GM19463 (cell line): ENCODE data around the gene SMTNL2.
"Not testable (repeated sequence)": the region's sequence is repeated elsewhere in the genome, so short reads cannot be mapped to it uniquely, and the experiment has no call there.

Experiments
- ATAC-seq: cut with Tn5 transposase; IDR thresholded peaks from one replicate; pipeline ENCODE4 v1.9.1; 2021; ENCODE audit warnings: mild to moderate bottlenecking, moderate library complexity; ENCODE audit not compliant: unreplicated experiment

SMTNL2 gene

DNA sequence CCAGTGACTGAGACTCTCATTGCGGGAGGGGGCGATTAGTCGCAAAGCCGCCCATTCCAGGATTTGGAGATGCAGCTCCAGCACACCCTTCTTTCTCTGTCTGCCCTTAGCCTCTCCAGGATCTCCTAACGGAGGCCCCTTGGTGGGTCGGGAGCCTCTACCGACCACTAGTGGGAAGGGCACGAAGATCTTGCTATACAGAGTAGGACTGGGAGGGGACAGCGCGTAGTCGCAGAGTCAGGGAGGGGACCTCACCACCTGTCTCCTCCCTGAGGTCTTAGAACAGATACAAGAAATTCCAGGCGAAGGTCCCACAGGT, 588 bp upstream of the SMTNL2 start:
- ATAC-seq: no peak

DNA sequence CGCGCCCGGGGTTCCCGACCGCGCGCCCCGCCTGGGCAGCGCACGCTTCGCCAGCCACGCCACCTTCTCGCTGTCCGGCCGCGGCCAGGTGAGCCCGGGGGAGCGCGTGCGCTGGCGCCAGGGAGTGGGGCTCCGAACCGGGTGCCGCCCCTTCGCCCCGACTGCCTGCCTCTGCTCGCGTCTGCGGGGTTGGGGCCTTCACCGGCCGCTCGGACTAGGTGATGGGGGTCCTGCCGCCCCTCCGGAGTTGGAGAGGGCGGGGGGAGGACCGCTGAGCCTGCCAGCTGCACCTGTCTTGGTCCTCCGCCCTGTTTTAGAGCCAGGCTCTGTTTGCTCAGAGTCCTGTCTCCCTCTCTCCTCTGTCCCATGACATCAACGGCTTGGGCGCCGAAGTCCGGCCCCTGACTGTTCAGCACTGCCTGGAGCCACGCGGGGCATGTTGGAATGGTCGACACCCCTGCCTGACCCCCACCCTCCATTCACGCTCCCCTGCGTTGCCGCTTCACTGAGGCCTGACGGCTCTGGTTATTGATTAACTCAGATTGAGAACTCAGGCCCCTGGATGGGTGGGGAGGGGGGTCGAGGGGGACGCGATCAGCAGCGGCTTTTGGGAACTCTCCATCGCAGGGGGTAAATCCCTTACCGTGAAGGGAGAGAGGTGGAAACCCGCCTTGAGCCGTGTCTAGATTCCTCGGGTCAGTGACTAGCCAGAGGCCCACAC, 748 bp downstream of the SMTNL2 start:
- no peak for ATAC-seq

DNA sequence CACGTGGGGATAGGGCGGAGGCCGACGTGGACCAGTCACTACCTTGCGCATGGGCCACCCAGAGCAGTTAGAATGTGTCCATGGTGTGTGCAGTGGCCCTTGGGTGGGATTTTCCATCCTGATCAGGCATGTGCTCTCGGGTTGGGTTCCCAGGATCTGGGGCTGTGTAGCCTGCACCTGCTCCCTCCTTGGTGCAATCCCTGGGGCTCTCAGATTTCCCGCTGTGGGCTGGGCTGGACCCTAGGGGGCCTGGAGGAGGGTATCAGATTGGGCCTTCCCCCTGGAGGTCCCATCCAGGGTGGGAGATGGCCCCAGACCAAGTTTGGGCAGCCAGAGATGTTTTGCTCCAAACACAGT, 1.3 kb downstream of the SMTNL2 start:
- ATAC-seq: no peak

DNA sequence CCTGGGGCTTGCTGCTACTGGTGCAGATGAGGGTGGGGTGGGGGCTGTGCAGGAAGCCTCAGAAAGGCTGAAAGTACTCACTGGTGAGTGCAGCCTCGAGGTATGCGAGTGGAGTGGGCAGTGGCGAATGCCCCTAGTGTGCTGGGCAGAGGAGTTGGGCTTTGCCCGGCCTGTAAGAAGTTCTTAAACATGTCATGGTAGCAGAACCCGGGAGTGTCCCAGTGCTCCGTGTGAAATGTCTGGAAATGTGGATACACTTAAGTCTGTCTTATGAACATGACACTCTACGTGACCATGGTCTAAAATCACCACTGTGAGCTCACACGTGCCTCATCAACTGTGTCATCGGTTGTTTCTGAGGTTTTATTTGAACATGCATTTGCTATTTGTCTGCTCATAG, 1.7 kb downstream of the SMTNL2 start:
- no peak for ATAC-seq

DNA sequence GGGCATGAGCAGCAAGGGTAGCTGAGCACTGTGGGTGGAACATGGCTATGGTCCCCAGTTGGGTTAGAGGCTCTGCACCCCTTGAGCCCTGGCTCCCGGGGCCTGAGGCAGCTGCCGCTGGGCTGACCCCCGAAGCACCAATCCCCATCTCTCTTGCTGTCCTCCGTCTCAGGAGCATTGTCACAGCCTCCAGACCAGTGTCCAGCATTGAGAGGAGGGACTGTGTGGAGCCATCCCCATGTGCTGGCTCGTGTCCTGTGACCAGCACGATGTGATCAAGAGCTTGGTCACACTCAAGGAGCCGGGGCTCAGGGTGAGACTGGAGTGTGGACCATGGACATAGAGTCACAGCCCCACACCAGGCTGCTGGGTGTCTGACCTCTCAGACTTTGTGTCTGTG, 2.9 kb downstream of the SMTNL2 start:
- no peak for ATAC-seq

DNA sequence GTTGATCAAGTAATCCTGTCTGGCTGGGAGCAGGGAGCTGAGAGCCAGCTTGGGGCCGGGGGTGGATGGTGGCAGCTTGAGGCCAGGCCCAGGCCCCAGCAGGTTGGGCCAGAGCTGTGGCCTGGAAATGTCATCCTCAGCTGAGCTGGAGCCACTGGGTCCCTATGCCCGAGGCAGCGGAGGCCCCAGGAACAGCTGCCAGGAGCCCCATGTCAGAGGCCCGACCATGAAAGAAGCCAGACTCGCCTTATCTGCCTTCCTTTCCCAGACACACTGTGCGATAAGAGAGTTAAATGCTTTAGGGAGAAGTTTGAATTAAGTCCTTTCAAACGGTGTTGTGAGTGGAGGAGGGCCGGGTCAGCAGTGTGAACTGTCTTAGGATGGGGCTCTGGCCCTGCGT, 3.5 kb downstream of the SMTNL2 start:
- no peak for ATAC-seq

DNA sequence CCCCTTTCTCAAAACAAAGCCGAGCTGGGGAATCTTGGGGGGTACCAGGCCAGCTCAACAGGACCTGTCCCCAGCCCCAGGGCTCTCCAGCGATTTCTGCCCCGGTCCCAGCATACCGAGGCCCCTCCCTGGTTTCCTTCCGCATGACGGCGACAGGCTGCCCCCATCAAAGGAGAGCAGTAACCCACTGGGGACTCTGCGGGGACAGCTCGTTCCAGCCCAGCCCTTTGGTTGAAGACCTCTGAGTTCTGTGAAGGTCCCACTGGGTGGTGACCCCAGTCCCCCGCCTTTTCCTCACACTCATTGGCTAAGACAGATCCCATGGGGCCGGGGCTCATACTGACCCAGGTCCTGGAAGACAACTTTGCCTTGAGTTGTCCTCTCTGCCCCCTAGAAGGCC, 4.1 kb downstream of the SMTNL2 start:
- ATAC-seq: no peak

DNA sequence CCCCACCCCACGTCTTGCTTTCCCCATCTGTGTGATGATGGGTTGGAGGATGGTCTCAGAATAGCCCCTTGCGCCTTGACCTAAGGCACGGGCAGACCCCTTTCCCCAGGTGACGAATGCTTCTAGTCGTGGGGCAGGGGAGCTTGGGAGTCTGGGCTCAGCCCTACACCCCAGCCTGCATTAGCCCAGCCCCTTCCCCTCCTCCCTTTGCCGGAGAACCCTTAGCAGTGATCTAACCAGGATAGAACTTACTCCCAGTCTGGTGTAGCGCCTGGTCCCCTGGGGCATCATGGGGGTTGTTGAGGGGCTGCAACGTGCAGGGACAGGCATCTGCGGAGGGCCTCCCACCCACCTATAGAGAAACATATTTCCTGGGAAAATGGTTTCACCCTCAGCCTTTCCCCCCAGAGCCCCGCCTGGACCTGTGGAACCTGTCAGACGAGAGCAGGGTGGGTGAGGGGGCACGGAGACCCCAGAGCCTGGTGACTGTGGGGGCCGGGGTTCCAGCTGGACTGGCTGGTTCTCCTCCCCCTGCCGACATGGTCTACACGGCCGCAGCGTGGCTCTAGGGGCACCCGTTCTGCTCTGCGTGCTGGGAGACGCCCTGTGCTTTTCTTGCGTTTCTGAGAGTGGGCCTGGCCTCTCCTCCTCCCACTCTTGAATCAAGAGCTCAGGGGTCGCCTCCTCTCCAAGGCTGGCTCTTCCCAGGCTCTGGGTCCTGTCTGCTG, 4.7 kb downstream of the SMTNL2 start:
- no peak for ATAC-seq

DNA sequence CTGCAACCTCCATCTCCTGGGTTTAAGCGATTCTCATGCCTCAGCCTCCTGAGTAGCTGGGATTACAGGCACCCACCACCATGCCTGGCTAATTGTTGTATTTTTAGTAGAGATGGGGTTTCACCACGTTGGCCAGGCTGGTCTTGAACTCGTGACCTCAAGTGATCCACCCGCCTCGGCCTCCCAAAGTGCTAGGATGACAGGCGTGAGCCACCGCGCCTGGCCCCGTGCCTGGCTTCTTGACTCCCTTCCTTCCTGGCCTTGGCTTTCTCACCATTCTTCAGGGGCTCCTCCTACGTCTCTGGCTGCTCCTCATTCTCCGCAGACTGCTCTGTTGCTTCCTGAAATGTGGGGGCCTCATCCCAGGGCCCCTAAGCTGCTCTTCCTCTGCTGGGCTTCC, 5.7 kb downstream of the SMTNL2 start:
- ATAC-seq: not testable (repeated sequence)

DNA sequence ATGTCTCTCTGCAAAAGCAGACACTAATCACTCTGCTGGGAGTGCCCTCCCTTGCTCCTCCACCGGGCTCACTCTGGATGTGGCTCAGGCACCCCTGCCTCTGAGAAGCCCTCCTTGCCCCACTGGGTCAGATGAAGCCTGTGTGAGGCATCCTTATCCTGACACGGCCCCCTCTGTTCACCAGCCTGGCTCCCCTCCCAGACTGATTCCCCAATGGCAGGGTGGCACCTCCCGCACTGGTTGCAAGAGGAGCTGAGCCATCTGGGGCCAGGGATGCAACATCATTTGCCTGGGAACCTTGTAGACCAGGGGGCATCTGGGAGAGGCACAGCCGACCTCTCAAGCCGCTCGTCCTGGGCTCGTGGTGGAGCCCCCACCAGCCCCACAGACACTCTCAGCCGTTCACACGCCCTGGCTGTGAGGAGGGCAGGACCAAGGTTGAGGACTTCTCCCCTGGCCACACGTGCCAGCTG, 6.7 kb downstream of the SMTNL2 start:
- ATAC-seq: no peak

DNA sequence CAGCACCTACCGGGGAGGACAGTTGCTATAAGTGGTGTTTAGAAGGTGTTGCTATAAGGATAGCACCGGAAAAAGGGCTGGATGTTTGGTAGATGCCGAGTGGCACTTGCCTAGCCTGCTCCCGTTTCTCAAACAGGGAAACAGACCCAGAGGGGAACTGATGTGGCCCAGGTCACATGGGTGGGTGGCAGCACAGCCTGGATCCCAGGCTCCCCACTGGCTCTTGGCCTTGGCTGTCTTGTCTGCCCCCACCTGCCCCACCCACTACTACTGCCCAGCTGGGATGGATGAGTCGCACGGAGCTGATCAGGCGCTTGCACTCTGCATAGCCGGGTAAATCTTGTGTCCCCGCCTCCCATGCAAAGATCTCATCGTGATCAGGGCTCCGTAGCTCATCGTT, 7.2 kb downstream of the SMTNL2 start:
- ATAC-seq: no peak

DNA sequence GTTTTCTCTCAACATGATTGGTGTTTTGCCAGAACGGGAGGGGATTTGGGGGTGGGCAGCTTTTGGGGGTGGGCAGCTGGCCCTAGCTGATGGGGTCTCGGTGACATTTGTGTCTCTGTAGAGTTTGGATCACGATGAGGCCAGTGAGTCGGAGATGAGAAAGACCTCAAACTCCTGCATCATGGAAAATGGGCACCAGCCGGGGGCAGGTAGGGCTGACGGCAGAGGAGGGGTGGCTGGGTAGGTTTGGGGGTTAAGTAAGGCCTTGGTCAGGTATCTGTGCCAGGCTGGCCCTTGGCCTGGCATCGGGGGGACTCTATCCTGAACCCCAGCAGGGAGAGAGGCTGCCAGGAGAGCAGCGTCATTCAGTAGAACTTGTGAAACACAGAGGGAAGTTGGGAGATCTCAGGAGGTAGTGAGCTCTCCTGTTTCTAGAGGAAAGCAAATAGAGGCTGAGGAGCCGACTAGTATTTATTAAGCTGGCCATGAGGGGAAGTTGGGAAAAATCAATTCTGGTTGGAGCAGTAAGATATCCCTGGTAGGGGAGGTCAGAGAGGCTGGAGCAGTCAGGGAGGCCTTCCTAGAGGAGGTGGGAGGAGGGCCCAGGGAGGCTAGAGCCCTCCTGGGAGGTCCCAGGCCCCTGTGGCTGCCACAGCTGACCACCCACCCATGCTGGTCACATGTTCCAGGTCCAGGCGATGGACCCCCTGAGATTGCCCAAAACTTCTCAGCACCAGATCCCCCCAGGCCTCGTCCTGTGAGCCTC, 8.1 kb downstream of the SMTNL2 start:
- no peak for ATAC-seq

DNA sequence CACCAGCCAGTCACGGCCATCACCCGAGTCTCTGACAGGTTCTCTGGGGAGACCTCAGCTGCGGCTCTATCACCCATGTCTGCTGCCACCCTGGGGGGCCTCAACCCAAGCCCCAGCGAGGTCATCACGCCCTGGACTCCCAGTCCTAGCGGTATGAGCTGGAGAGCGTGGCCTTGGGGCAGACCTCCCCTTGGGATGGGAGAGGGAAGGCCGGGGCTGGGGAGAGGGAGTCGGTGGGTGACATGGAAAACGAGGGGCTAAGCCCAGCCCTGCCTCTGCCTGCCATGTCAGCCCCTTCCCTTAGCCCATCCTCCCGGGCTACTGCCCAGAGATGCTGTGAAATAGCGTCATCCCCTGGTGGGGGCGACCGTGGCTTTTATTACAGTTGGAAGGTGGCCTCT, 8.7 kb downstream of the SMTNL2 start:
- ATAC-seq: no peak

DNA sequence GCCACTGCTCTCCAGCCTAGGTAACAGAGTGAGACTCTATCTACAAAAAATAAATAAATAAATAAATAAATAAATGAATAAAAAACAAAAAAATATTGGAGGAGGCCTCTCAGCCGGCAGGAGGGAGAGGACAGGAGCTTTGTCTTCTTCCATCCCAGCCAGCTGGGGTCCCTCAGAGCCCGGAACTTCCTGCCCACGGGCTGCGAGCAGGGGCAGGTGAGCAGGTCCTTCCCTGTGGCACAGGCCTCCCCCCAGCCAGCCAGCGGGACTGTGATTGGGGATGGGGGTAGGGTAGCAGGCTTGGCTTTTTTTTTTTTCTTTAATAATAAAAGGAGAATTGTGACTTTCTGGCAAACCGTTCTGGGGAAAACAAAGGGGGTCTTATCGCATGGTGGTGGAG, 10.1 kb downstream of the SMTNL2 start:
- no peak for ATAC-seq

DNA sequence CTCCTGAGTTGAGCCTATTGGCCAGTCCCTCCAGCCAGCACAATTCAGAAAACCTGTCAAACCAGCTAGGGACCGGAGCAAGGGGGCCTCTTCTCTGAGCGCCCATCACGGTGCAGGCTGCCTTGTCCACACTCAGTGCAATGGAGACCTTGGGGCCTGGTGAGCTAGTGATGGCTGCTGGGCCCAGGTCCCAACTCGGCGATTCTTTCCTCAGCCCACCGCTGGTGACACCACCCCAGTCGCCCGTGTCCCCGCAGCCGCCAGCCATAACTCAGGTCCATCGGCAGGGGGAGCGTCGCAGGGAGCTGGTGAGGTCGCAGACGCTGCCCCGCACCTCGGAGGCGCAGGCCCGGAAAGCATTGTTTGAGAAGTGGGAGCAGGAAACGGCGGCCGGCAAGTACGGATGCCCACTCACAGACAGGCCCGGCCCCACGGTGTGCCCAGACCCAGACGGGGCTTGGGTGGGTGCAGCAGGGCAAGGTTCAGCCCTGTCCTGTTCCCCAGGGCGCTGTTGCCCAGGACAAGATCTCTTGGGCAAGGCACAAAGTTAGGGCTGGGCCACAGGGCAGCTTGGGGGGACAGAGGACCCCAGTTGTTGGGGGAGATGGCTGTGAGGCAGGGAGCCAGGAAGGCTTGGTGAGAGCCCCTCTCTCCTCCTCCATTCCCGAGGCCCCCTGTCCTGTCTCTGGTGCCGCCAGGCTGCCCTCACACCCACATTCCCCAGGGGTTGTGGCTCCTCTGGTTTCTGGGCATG, 10.8 kb downstream of the SMTNL2 start:
- no peak for ATAC-seq

DNA sequence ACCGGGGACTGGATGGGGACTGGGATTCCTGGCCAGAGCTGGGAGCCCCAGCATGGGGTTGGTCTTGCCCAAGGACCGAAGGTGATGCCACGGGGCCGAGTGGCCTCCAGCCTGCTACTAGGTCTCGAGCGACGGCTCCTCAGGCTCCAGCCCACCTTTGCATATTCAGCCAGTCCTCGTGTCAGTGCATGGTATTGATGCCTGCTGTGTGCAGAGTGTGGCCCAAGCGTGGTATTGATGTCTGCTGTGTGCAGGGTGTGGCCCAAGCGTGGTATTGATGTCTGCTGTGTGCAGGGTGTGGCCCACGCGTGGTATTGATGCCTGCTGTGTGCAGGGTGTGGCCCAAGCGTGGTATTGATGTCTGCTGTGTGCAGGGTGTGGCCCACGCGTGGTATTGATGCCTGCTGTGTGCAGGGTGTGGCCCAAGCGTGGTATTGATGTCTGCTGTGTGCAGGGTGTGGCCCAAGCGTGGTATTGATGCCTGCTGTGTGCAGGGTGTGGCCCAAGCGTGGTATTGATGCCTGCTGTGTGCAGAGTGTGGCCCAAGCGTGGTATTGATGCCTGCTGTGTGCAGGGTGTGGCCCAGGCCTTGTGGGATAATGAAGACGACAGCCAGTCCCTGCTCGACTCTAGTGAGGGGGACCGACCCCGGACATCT, 11.5 kb downstream of the SMTNL2 start:
- ATAC-seq: not testable (repeated sequence)

DNA sequence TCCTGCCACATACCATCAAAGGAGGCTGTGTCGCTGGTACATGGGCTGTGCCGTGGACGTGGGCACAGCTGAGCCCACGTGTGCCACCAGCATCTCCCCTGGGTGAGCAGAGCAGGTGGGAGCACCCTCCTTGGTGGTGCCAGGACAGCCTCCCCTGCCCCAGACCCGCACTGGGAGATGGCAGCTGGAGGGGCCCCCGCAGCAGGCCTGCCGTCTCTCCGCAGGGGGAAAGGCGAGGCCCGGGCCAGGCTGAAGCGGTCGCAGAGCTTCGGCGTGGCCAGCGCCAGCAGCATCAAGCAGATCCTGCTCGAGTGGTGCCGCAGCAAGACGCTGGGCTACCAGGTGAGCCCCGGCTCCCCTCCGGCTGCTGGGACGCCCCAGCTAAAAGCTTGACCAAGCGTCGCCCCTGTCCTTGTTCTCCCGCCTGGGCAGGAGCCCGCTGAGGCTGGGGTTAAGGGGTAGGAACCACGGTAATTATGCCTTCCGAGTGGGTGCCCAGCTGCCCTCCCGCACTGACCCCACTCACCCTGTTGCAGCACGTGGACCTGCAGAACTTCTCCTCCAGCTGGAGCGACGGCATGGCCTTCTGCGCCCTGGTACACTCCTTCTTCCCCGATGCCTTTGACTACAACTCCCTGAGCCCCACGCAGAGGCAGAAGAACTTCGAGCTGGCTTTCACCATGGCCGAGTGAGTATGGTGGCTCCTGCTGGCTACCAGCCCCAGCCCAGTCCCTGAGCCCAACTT, 12.5 kb downstream of the SMTNL2 start:
- no peak for ATAC-seq

DNA sequence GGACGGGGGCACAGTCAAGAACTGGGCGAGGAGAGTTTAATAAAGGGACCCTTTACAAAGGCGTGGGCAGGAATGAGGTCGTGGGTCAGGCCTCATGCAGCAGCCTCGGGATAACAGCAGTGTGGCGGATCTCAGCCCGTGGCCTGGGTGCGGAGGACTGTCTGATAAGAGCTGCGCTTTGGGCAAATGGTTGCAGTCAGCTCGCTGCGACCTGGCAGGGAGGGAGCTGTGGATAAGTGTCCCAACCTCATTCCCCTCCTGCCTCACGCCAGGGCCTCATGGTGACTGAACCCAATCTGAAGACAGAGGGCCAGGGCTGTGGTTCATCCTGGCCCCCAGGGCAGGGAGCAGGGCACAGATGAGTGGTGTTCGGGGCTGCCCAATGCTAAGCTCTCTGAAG, 13.6 kb downstream of the SMTNL2 start:
- ATAC-seq: no peak

DNA sequence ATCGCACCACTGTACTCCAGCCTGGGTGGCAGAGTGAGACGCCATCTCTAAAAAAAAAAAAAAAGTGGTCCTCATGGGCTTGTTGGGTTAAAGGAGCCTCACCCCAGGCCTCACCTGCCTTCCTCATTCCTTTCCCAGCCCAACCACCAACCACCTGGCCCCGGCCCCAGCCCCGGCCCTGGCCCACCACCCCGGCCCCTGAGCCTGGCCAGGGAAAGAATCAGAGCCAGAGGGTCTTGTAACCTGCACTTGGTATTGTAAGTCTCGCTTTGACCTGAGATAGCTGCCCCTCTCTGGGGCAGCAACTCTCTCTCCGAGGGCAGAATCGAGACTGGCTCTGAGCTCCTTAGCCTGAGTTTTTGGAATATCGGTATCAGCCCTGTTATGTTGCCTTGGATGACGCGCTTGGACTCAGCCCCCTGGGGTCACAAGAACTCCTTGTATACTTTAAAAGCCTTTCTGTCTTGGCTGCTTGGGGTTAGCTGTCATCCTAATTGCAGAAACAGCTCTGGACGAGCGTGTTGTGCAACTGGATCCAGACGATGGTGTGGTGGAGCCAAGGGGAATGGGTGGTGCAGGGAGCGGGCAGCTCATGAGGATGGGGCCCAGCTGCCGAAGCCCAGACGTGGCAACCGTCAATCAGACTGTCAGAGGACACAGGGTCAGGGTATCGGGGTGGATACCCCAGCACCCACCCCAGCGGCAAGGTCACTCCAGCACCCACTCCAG, 14.6 kb downstream of the SMTNL2 start:
- ATAC-seq: no peak
